MM.1S (cell line): ENCODE results near the gene ITPR3.

Experiments used
- CTCF ChIP-seq: fragments of 300-600 bp; sonication (generic); IDR thresholded peaks from 2 replicates; pipeline ENCODE4 v1.5.1; 2016; ENCODE audit warnings: antibody characterized with exemption, low read length, mixed read lengths
- EZH2 ChIP-seq: fragments of 300-600 bp; sonication (generic); optimal IDR thresholded peaks from 2 replicates; pipeline ENCODE3; 2017; ENCODE audit warnings: low read depth, mild to moderate bottlenecking, antibody characterized with exemption, low read length, mixed read lengths
- EZH2phosphoT487 ChIP-seq: fragments of 300-600 bp; sonication (generic); IDR thresholded peaks from 2 replicates; pipeline ENCODE4 v1.6.1; 2018; ENCODE audit warnings: antibody characterized with exemption, low read length

GRCh38 chr6:33587529-33587928 lies 33.6 kb upstream of the ITPR3 start:
- TF ChIP-seq CTCF: no peak
- TF ChIP-seq EZH2: no peak
- no peak for TF ChIP-seq EZH2phosphoT487
